SK-N-SH (cell line): ENCODE data around the gene GLIS1.

Experiments
- ELF1 ChIP-seq: IDR thresholded peaks from 2 replicates; pipeline ENCODE4 v1.4.0; 2012
- MXI1 ChIP-seq: IDR thresholded peaks from 2 replicates; pipeline ENCODE4 v1.6.1; 2012; ENCODE audit warnings: mild to moderate bottlenecking, low read depth, low read length, improper control_type of control experiment
- RAD21 ChIP-seq: IDR thresholded peaks from 2 replicates; pipeline ENCODE4 v1.6.1; 2012; ENCODE audit warnings: mild to moderate bottlenecking, low read length
- TF ChIP-seq, protein P1 (sequence below): fragments of 200-600 bp; sonication (generic); IDR thresholded peaks from 2 replicates; pipeline ENCODE4 v1.6.1; 2017; ENCODE audit warnings: antibody characterized with exemption, mild to moderate bottlenecking, moderate library complexity

DNA sequence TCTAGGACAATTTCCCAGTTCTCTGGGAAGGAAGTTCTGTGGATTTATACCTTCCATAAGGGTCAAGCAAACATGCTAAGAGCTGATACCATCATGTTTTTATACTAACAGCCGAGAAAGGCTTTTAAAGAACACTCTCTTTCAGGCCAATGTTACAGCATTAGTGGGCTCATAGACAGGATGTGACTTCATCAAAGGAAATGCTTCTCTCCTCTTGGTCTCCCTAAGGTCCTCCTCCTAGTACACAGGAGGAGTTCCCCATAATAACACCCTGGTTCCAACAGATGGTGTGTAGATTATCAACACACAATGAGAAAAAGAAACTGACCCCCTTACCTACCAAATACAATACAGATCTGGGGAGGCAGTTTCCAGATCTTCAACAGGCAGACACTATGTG is 26.7 kb upstream of the GLIS1 start:
- no peak for TF ChIP-seq MXI1
- TF ChIP-seq, protein P1, sequence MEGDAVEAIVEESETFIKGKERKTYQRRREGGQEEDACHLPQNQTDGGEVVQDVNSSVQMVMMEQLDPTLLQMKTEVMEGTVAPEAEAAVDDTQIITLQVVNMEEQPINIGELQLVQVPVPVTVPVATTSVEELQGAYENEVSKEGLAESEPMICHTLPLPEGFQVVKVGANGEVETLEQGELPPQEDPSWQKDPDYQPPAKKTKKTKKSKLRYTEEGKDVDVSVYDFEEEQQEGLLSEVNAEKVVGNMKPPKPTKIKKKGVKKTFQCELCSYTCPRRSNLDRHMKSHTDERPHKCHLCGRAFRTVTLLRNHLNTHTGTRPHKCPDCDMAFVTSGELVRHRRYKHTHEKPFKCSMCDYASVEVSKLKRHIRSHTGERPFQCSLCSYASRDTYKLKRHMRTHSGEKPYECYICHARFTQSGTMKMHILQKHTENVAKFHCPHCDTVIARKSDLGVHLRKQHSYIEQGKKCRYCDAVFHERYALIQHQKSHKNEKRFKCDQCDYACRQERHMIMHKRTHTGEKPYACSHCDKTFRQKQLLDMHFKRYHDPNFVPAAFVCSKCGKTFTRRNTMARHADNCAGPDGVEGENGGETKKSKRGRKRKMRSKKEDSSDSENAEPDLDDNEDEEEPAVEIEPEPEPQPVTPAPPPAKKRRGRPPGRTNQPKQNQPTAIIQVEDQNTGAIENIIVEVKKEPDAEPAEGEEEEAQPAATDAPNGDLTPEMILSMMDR: no peak
- TF ChIP-seq ELF1: no peak
- TF ChIP-seq RAD21: no peak
